Neural progenitor cell (in vitro differentiated cells): Measurements from ENCODE around the gene EEIG2.

ENCODE experiments used
- EZH2phosphoT487 ChIP-seq: fragments of 200-600 bp; sonication (generic); IDR thresholded peaks from 2 replicates; pipeline ENCODE4 v1.6.1; 2017; ENCODE audit warnings: antibody characterized with exemption
- TF ChIP-seq, protein P1 (sequence below): fragments of 200-600 bp; sonication (generic); IDR thresholded peaks from 2 replicates; pipeline ENCODE4 v1.5.1; 2017; ENCODE audit warnings: antibody characterized with exemption, mild to moderate bottlenecking

DNA sequence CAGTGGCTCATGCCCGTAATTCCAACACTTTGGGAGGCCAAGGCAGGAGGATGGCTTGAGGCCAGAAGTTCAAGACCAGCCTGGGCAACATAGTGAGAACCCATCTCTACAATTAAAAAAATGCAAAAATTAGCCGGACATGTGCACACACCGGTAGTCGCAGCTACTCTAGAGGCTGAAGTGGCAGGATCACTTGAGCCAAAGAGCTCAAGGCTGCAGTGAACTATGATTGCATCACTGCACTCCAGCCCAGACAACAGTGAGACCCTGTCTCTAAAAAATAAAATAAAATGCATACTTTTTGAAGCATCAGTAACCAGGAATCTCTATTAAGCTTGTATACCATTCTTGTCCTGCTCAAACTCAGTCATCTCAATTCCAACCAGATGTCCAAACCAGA is 27.2 kb upstream of the EEIG2 start:
- TF ChIP-seq, protein P1, sequence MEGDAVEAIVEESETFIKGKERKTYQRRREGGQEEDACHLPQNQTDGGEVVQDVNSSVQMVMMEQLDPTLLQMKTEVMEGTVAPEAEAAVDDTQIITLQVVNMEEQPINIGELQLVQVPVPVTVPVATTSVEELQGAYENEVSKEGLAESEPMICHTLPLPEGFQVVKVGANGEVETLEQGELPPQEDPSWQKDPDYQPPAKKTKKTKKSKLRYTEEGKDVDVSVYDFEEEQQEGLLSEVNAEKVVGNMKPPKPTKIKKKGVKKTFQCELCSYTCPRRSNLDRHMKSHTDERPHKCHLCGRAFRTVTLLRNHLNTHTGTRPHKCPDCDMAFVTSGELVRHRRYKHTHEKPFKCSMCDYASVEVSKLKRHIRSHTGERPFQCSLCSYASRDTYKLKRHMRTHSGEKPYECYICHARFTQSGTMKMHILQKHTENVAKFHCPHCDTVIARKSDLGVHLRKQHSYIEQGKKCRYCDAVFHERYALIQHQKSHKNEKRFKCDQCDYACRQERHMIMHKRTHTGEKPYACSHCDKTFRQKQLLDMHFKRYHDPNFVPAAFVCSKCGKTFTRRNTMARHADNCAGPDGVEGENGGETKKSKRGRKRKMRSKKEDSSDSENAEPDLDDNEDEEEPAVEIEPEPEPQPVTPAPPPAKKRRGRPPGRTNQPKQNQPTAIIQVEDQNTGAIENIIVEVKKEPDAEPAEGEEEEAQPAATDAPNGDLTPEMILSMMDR, result no peak
- no peak for TF ChIP-seq EZH2phosphoT487
